ENCODE data around the gene MAN2A1.

- TF ChIP-seq CTCF (conservative IDR thresholded peaks at IDR 0.05; ENCODE audit: low read depth, low read length): no peak
- no peak for TF ChIP-seq EZH2 (IDR thresholded peaks at IDR 0.05; ENCODE audit: borderline replicate concordance, low read depth, low read length, poor library complexity, severe bottlenecking)
Observed at GRCh38 chr5:109805472-109805871, 115.7 kb downstream of the MAN2A1 start.
